ENCODE measurements around the gene MAP7. TPM values are rescaled to one million over a fixed set of nuclear protein-coding genes. Genes with fewer than 3 reads are reported as not detected.

MAP7 gene
- total and polyA plus RNA-seq, 4 donors: 3.2 to 17.5 (median 8.3) TPM

DNA sequence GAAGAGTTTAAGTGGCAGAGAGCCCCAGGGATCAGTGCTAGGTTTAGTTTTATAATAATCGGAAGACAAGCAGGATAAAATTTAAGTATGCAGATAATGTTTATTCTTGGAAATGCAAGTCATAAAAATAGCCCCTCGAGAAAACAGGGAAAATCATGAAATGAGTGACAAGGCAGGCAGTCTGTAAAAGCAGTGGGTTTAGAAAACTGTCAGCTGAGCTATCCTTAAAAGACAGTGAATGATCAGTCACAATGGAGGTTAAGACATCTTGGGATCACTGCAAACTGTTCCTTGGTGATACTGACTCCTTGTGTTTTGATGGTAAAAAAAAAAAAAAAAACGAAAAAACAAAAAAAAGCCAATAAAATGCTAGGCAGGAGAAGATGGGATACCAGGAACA is 199.3 kb downstream of the MAP7 start:
- WGBS: 84% methylated on average over 3 of the region's 3 CpGs
- Histone ChIP-seq H3K4me3 (ENCODE audit: low read depth in 1 of 3, low read length in 3 of 3) (no peak overlapping the region), H3K9ac (ENCODE audit: low read depth in 1 of 2, low read length in 2 of 2) (no peak overlapping the region), H3K4me1 (ENCODE audit: control insufficient read depth in 4 of 4, insufficient read depth in 4 of 4, low read length in 3 of 4) (no peaks in the 10 kb centered on the region), H3K36me3 (ENCODE audit: control insufficient read depth in 4 of 4, insufficient read depth in 3 of 4, low read depth in 1 of 4, low read length in 3 of 4) (peaks cover 2 to 7% (median 5%) of the 10 kb centered on the region in 4 donors), H3K27ac (ENCODE audit: low read depth in 1 of 2, low read length in 2 of 2) (no peak overlapping the region), H3K27me3 (ENCODE audit: control insufficient read depth in 4 of 4, insufficient read depth in 4 of 4, low read length in 3 of 4) (no peaks in the 10 kb centered on the region), H3K9me3 (ENCODE audit: control insufficient read depth in 4 of 4, low read length in 3 of 4) (no peaks in the 10 kb centered on the region)
- no peak for DNase-seq (ENCODE audit: low spot score)
- no peak for TF ChIP-seq RXRA (IDR thresholded peaks at IDR 0.05)
- TF ChIP-seq, protein P1, sequence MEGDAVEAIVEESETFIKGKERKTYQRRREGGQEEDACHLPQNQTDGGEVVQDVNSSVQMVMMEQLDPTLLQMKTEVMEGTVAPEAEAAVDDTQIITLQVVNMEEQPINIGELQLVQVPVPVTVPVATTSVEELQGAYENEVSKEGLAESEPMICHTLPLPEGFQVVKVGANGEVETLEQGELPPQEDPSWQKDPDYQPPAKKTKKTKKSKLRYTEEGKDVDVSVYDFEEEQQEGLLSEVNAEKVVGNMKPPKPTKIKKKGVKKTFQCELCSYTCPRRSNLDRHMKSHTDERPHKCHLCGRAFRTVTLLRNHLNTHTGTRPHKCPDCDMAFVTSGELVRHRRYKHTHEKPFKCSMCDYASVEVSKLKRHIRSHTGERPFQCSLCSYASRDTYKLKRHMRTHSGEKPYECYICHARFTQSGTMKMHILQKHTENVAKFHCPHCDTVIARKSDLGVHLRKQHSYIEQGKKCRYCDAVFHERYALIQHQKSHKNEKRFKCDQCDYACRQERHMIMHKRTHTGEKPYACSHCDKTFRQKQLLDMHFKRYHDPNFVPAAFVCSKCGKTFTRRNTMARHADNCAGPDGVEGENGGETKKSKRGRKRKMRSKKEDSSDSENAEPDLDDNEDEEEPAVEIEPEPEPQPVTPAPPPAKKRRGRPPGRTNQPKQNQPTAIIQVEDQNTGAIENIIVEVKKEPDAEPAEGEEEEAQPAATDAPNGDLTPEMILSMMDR (IDR thresholded peaks at IDR 0.05; ENCODE audit: low read depth, low read length, missing input control): no peak
- TF ChIP-seq, protein P2, sequence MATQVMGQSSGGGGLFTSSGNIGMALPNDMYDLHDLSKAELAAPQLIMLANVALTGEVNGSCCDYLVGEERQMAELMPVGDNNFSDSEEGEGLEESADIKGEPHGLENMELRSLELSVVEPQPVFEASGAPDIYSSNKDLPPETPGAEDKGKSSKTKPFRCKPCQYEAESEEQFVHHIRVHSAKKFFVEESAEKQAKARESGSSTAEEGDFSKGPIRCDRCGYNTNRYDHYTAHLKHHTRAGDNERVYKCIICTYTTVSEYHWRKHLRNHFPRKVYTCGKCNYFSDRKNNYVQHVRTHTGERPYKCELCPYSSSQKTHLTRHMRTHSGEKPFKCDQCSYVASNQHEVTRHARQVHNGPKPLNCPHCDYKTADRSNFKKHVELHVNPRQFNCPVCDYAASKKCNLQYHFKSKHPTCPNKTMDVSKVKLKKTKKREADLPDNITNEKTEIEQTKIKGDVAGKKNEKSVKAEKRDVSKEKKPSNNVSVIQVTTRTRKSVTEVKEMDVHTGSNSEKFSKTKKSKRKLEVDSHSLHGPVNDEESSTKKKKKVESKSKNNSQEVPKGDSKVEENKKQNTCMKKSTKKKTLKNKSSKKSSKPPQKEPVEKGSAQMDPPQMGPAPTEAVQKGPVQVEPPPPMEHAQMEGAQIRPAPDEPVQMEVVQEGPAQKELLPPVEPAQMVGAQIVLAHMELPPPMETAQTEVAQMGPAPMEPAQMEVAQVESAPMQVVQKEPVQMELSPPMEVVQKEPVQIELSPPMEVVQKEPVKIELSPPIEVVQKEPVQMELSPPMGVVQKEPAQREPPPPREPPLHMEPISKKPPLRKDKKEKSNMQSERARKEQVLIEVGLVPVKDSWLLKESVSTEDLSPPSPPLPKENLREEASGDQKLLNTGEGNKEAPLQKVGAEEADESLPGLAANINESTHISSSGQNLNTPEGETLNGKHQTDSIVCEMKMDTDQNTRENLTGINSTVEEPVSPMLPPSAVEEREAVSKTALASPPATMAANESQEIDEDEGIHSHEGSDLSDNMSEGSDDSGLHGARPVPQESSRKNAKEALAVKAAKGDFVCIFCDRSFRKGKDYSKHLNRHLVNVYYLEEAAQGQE (IDR thresholded peaks at IDR 0.05): no peak
- no peak for TF ChIP-seq FOXA2 (IDR thresholded peaks at IDR 0.05)

DNA sequence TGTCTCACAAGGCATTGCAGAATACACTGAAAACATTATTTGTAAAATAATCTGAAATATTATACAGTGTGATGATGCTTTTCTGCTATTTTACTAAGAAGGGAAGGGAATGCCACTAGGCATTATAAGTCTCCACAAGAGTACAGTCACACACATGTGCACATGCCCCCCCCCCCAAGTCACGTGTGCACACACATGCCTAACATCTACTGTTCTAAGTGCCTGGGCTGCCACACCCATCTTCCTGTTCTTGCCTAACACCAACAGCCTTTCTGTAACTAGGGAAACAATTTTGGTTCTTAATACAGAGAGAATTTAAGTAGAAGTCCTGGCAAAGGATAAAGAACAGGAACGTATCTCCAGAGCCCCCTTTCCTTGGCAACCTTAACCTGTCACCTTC is 202.4 kb downstream of the MAP7 start:
- H3K4me1 ChIP-seq (ENCODE audit: control insufficient read depth in 4 of 4, insufficient read depth in 4 of 4, low read length in 3 of 4): no peaks in the 10 kb centered on the region
- H3K27me3 ChIP-seq (ENCODE audit: control insufficient read depth in 4 of 4, insufficient read depth in 4 of 4, low read length in 3 of 4): no peaks in the 10 kb centered on the region
- H3K36me3 ChIP-seq (ENCODE audit: control insufficient read depth in 4 of 4, insufficient read depth in 3 of 4, low read depth in 1 of 4, low read length in 3 of 4): peaks cover 6 to 18% (median 17%) of the 10 kb centered on the region in 4 donors
- no peaks in the 10 kb centered on the region for H3K9me3 ChIP-seq (ENCODE audit: control insufficient read depth in 4 of 4, low read length in 3 of 4)
- H3K4me3 ChIP-seq (ENCODE audit: low read depth in 1 of 3, low read length in 3 of 3): no peak overlapping the region
- no peak for DNase-seq (ENCODE audit: low spot score)
- WGBS: 87% methylated on average over 2 of the region's 2 CpGs
- no peak overlapping the region for H3K9ac ChIP-seq (ENCODE audit: low read depth in 1 of 2, low read length in 2 of 2)
- TF ChIP-seq NR2F2 (IDR thresholded peaks at IDR 0.05): no peak
- no peak for TF ChIP-seq GABPA (IDR thresholded peaks at IDR 0.05 in 1 of 2, conservative IDR thresholded peaks at IDR 0.05 in 1 of 2)
- TF ChIP-seq RXRA (IDR thresholded peaks at IDR 0.05): no peak
- no peak for TF ChIP-seq FOXA2 (IDR thresholded peaks at IDR 0.05)
- no peak overlapping the region for H3K27ac ChIP-seq (ENCODE audit: low read depth in 1 of 2, low read length in 2 of 2)

DNA sequence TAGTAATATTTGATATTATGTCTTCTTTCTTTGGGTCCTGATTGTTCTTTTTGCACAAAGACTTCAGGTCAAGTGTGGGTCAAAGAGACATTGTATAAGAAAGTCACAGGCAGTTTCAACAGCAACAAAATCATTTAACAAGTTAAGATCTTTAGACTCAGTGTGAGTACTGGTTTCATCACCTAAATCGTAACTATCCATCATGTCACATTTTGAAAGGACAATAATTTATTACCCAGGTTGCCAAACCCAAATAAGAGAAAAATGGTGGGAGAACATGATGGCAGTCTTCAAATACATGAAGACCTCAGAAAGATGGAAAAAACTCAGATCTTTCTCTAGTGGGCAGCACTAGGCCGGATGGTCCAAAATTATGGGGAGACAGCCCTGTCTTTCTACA is 205.1 kb downstream of the MAP7 start:
- H3K9ac ChIP-seq (ENCODE audit: low read depth in 1 of 2, low read length in 2 of 2): no peak overlapping the region
- DNase-seq (ENCODE audit: low spot score): no peak
- H3K27me3 ChIP-seq (ENCODE audit: control insufficient read depth in 4 of 4, insufficient read depth in 4 of 4, low read length in 3 of 4): no peaks in the 10 kb centered on the region
- no peak for TF ChIP-seq FOXA2 (IDR thresholded peaks at IDR 0.05)
- no peak for TF ChIP-seq HNF4A (conservative IDR thresholded peaks at IDR 0.05)
- TF ChIP-seq HNF4G (IDR thresholded peaks at IDR 0.05): no peak
- H3K4me3 ChIP-seq (ENCODE audit: low read depth in 1 of 3, low read length in 3 of 3): no peak overlapping the region
- WGBS: 95% methylated on average over 2 of the region's 2 CpGs
- peaks cover 3 to 18% (median 16%) of the 10 kb centered on the region in 4 donors for H3K36me3 ChIP-seq (ENCODE audit: control insufficient read depth in 4 of 4, insufficient read depth in 3 of 4, low read depth in 1 of 4, low read length in 3 of 4)
- no peaks in the 10 kb centered on the region for H3K9me3 ChIP-seq (ENCODE audit: control insufficient read depth in 4 of 4, low read length in 3 of 4)
- H3K4me1 ChIP-seq (ENCODE audit: control insufficient read depth in 4 of 4, insufficient read depth in 4 of 4, low read length in 3 of 4): no peaks in the 10 kb centered on the region
- H3K27ac ChIP-seq (ENCODE audit: low read depth in 1 of 2, low read length in 2 of 2): no peak overlapping the region
